OCI-M1 (cell line): ENCODE results near the gene MIA2.
"Not testable (repeated sequence)": the region's sequence is repeated elsewhere in the genome, so short reads cannot be mapped to it uniquely, and the experiment has no call there.

Experiments used
- DNase-seq: peaks from one replicate; lab custom pipeline; 2025; lab: John Stamatoyannopoulos, UW

Gene MIA2

GRCh38 chr14:39341126-39341525 is 107.4 kb downstream of the MIA2 start:
- DNase-seq = not testable (repeated sequence)

GRCh38 chr14:39342768-39343167 is 109.1 kb downstream of the MIA2 start:
- DNase-seq = no peak

- no peak for DNase-seq
Observed at GRCh38 chr14:39343614-39344013, 109.9 kb downstream of the MIA2 start.

GRCh38 chr14:39350866-39351265 is 117.2 kb downstream of the MIA2 start:
- no peak for DNase-seq

- no peak for DNase-seq
Observed at GRCh38 chr14:39351708-39352107, 118.0 kb downstream of the MIA2 start.

- DNase-seq = not testable (repeated sequence)
Observed at GRCh38 chr14:39359069-39359468, 125.4 kb downstream of the MIA2 start.

GRCh38 chr14:39360316-39360715 is 126.6 kb downstream of the MIA2 start:
- DNase-seq = no peak

GRCh38 chr14:39361556-39361955 is 127.8 kb downstream of the MIA2 start:
- not testable (repeated sequence) for DNase-seq

GRCh38 chr14:39364509-39364908 is 130.8 kb downstream of the MIA2 start:
- DNase-seq = no peak

GRCh38 chr14:39365354-39365753 is 131.6 kb downstream of the MIA2 start:
- DNase-seq = no peak

GRCh38 chr14:39366460-39367386 is 133.0 kb downstream of the MIA2 start:
- no peak for DNase-seq

GRCh38 chr14:39367387-39367751 is 133.7 kb downstream of the MIA2 start:
- DNase-seq = no peak

- DNase-seq = peak; percentile 63
Observed at GRCh38 chr14:39368261-39368959, 134.7 kb downstream of the MIA2 start.

- DNase-seq = no peak
Observed at GRCh38 chr14:39369029-39369428, 135.3 kb downstream of the MIA2 start.

- no peak for DNase-seq
Observed at GRCh38 chr14:39370415-39370814, 136.7 kb downstream of the MIA2 start.

GRCh38 chr14:39372656-39373055 is 138.9 kb downstream of the MIA2 start:
- DNase-seq = no peak

- no peak for DNase-seq
Observed at GRCh38 chr14:39374851-39375250, 141.1 kb downstream of the MIA2 start.

- peak; percentile 14 for DNase-seq
Observed at GRCh38 chr14:39376667-39377403, 143.1 kb downstream of the MIA2 start.

- no peak for DNase-seq
Observed at GRCh38 chr14:39381366-39381765, 147.7 kb downstream of the MIA2 start.

GRCh38 chr14:39382463-39382862 is 148.7 kb downstream of the MIA2 start:
- DNase-seq = no peak

- no peak for DNase-seq
Observed at GRCh38 chr14:39383026-39383660, 149.4 kb downstream of the MIA2 start.

GRCh38 chr14:39383741-39384140 is 150.0 kb downstream of the MIA2 start:
- no peak for DNase-seq
